Calu3 (cell line): Measurements from ENCODE around the gene VPS13D. TPM values are rescaled to one million over a fixed set of nuclear protein-coding genes. Genes with fewer than 3 reads are reported as not detected.

Experiments used
- BruUV-seq: library from RNA; stranded (reverse); fragments of 400-500 nt; replicated peaks from 2 replicates; lab custom pipeline; 2021; lab: Mats Ljungman, UMichigan
- CTCF ChIA-PET: fragments of 300-600 bp; sonication (Branson Sonifier 250); formaldehyde crosslinking; loops from one replicate; lab custom pipeline; 2022; ENCODE audit warnings: antibody characterized with exemption; lab: Charles Lee
- DNase-seq: peaks from one replicate; pipeline ENCODE4 v3.0.0; 2022
- H3K27ac Mint-ChIP-seq: one replicate; pipeline ENCODE4 v1.8.0; 2022; ENCODE audit warnings: mixed read lengths; ENCODE audit not compliant: unreplicated experiment
- H3K27me3 Mint-ChIP-seq: one replicate; pipeline ENCODE4 v1.8.0; 2022; ENCODE audit warnings: mixed read lengths; ENCODE audit not compliant: unreplicated experiment
- H3K36me3 Mint-ChIP-seq: one replicate; pipeline ENCODE4 v1.8.0; 2022; ENCODE audit warnings: mild to moderate bottlenecking, moderate library complexity, mixed read lengths; ENCODE audit not compliant: insufficient read depth, unreplicated experiment
- H3K4me1 Mint-ChIP-seq: one replicate; pipeline ENCODE4 v1.8.0; 2022; ENCODE audit warnings: mild to moderate bottlenecking, low read depth, mixed read lengths; ENCODE audit not compliant: unreplicated experiment
- H3K4me3 Mint-ChIP-seq: one replicate; pipeline ENCODE4 v1.8.0; 2022; ENCODE audit warnings: mild to moderate bottlenecking, low read depth, moderate library complexity, mixed read lengths; ENCODE audit not compliant: unreplicated experiment
- H3K9me3 Mint-ChIP-seq: one replicate; pipeline ENCODE4 v1.8.0; 2022; ENCODE audit warnings: low read depth, mixed read lengths; ENCODE audit not compliant: unreplicated experiment
- CTCF ChIP-seq: fragments of 200-600 bp; IDR thresholded peaks from one replicate; pipeline ENCODE4 v1.8.0; 2022; ENCODE audit warnings: antibody characterized with exemption; ENCODE audit not compliant: unreplicated experiment
- intact Hi-C: fragments of 100-400 bp; cut with micrococcal nuclease; formaldehyde crosslinking; loops from one replicate; pipeline ENCODE4 v1.10.0; 2022; ENCODE audit not compliant: unreplicated experiment
- total RNA-seq: library from RNA; stranded (reverse); gene quantifications from 2 replicates; pipeline ENCODE4 v1.2.3, GENCODE V29; 2022

Gene VPS13D
- total RNA-seq, 1 experiment from 2014 or later = 30.6 TPM

GRCh38 chr1:12353981-12354380, 124.2 kb downstream of the VPS13D start:
- CTCF ChIA-PET = no interaction called here
- Mint-ChIP-seq H3K27me3 (no peaks in the 10 kb centered on the region), H3K9me3 (no peaks in the 10 kb centered on the region), H3K36me3 (peaks cover 24% of the 10 kb centered on the region), H3K27ac (no peak overlapping the region), H3K4me3 (no peak overlapping the region), H3K4me1 (no peaks in the 10 kb centered on the region)
- no TSS peak for BruUV-seq
- intact Hi-C loops = no loop called here
- no peak for DNase-seq
- TF ChIP-seq CTCF = no peak

GRCh38 chr1:12356004-12356890, 126.4 kb downstream of the VPS13D start:
- Mint-ChIP-seq H3K36me3 (peaks cover 6% of the 10 kb centered on the region), H3K27me3 (no peaks in the 10 kb centered on the region), H3K4me1 (peaks cover 9% of the 10 kb centered on the region), H3K4me3 (no peak overlapping the region), H3K9me3 (no peaks in the 10 kb centered on the region), H3K27ac (no peak overlapping the region)
- TF ChIP-seq CTCF = no peak
- no TSS peak for BruUV-seq
- CTCF ChIA-PET = interaction anchor here (1.1 kb wide), 1 partner anchor 224 kb away, joined by 3 read pairs; no protein-coding TSS in a partner anchor
- no peak for DNase-seq
- intact Hi-C loops = no loop called here

GRCh38 chr1:12358499-12358898, 128.7 kb downstream of the VPS13D start:
- no TSS peak for BruUV-seq
- Mint-ChIP-seq H3K27ac (no peak overlapping the region), H3K27me3 (no peaks in the 10 kb centered on the region), H3K4me3 (no peak overlapping the region), H3K36me3 (no peaks in the 10 kb centered on the region), H3K9me3 (no peaks in the 10 kb centered on the region), H3K4me1 (peaks cover 9% of the 10 kb centered on the region)
- TF ChIP-seq CTCF = no peak
- intact Hi-C loops = no loop called here
- CTCF ChIA-PET = no interaction called here
- no peak for DNase-seq

- BruUV-seq = no TSS peak
- no peak for DNase-seq
- intact Hi-C loops = no loop called here
- Mint-ChIP-seq H3K36me3 (peaks cover 5% of the 10 kb centered on the region), H3K27me3 (no peaks in the 10 kb centered on the region), H3K9me3 (no peaks in the 10 kb centered on the region), H3K4me1 (peaks cover 9% of the 10 kb centered on the region), H3K27ac (no peak overlapping the region), H3K4me3 (no peak overlapping the region)
- TF ChIP-seq CTCF = no peak
- CTCF ChIA-PET = no interaction called here
Observed at GRCh38 chr1:12359359-12360133, 129.7 kb downstream of the VPS13D start.
